GM12878 (cell line): ENCODE measurements around the gene SUGCT. TPM values are rescaled to one million over a fixed set of nuclear protein-coding genes. Genes with fewer than 3 reads are reported as not detected.

Experiments
- ATAC-seq: fragments of 200-7000 bp; cut with Tn5 transposase; 3 replicates; pipeline ENCODE4 v1.9.1; 2020; ENCODE audit warnings: mild to moderate bottlenecking, moderate library complexity
- BruUV-seq: library from RNA; stranded (reverse); fragments of 400-500 nt; replicated peaks from 2 replicates; lab custom pipeline; 2021; lab: Mats Ljungman, UMichigan
- CTCF ChIA-PET: fragments of 300-600 bp; sonication (Branson Sonifier 250); formaldehyde crosslinking; extraction: SDS; loops from one replicate; lab custom pipeline; 2021; ENCODE audit warnings: inconsistent platforms; lab: Yijun Ruan, JAX
- POLR2A ChIA-PET: fragments of 350-600 bp; formaldehyde crosslinking; extraction: SDS; loops from one replicate; lab custom pipeline; 2021; ENCODE audit warnings: inconsistent platforms; lab: Charles Lee
- RAD21 ChIA-PET: fragments of 300-600 bp; sonication (Branson Sonifier 250); formaldehyde crosslinking; loops from one replicate; lab custom pipeline; 2023; ENCODE audit warnings: antibody characterized with exemption; ENCODE audit not compliant: unreplicated experiment; lab: Charles Lee
- SMC1A ChIA-PET: fragments of 300-600 bp; sonication (Branson Sonifier 250); formaldehyde crosslinking; loops from one replicate; lab custom pipeline; 2023; ENCODE audit not compliant: unreplicated experiment, uncharacterized antibody; lab: Charles Lee
- DNase-seq: peaks from one replicate; pipeline ENCODE4 v3.0.0-alpha.2; 2011; ENCODE audit warnings: low read depth, low spot score
- FAIRE-seq: peaks from 3 replicates; lab custom pipeline; 2011; peaks lifted over from hg19 to GRCh38; lab: Jason Lieb, UNC
- H2AFZ ChIP-seq: 2 replicates; pipeline ENCODE4 v1.6.0; 2011; ENCODE audit warnings: low read depth, low read length, control low read depth; ENCODE audit not compliant: control insufficient read depth
- H3K27ac ChIP-seq: 2 replicates; pipeline ENCODE4 v1.5.1; 2011; ENCODE audit warnings: control low read depth; ENCODE audit not compliant: control insufficient read depth, insufficient read depth
- H3K27me3 ChIP-seq, 2 experiments: replicated peaks in 1 of 2; 2 replicates each; pipeline versions ENCODE4 v1.6.0 to v1.6.1; 2011; ENCODE audit warnings: low read length in 1 of 2; ENCODE audit not compliant: control insufficient read depth in 2 of 2, insufficient read depth in 2 of 2
- H3K36me3 ChIP-seq, 2 experiments: 2 replicates each; pipeline ENCODE4 v1.5.1; 2011; ENCODE audit warnings: low read length in 1 of 2; ENCODE audit not compliant: control insufficient read depth in 2 of 2, insufficient read depth in 2 of 2
- H3K4me1 ChIP-seq: 2 replicates; pipeline ENCODE4 v1.6.1; 2011; ENCODE audit warnings: mild to moderate bottlenecking, low read length, moderate library complexity, mixed read lengths; ENCODE audit not compliant: control insufficient read depth, insufficient read depth
- H3K4me2 ChIP-seq: 2 replicates; pipeline ENCODE4 v1.6.0; 2011; ENCODE audit warnings: control low read depth; ENCODE audit not compliant: control insufficient read depth, insufficient read depth
- H3K4me3 ChIP-seq: fragments of 200-600 bp; sonication (generic); 2 replicates; pipeline ENCODE4 v1.5.1; 2016
- H3K79me2 ChIP-seq: 2 replicates; pipeline ENCODE4 v1.6.0; 2011; ENCODE audit warnings: low read length; ENCODE audit not compliant: control insufficient read depth, insufficient read depth
- H3K9ac ChIP-seq: 2 replicates; pipeline ENCODE4 v1.8.0; 2011; ENCODE audit warnings: low read length, control low read depth, mixed read lengths; ENCODE audit not compliant: control insufficient read depth, insufficient read depth
- H3K9me3 ChIP-seq: replicated peaks from 3 replicates; pipeline ENCODE4 v1.5.1; 2011; ENCODE audit warnings: mild to moderate bottlenecking, low read length; ENCODE audit not compliant: control insufficient read depth, insufficient read depth
- H4K20me1 ChIP-seq: 2 replicates; pipeline ENCODE4 v1.6.0; 2011; ENCODE audit not compliant: control insufficient read depth, insufficient read depth
- ATF7 ChIP-seq: fragments of 450-650 bp; IDR thresholded peaks from 2 replicates; pipeline ENCODE4 v1.6.1; 2016; ENCODE audit warnings: low read depth, mild to moderate bottlenecking
- BRCA1 ChIP-seq: IDR thresholded peaks from 2 replicates; pipeline ENCODE4 v1.6.1; 2011; ENCODE audit warnings: low read depth, low read length, improper control_type of control experiment
- EGR1 ChIP-seq, 2 experiments: IDR thresholded peaks; 1 replicate in 1 of 2; 2 replicates in 1 of 2; pipeline ENCODE4 v1.6.1; 2011 to 2012; ENCODE audit warnings: low read depth in 2 of 2, low read length in 2 of 2, borderline replicate concordance in 1 of 2, mild to moderate bottlenecking in 1 of 2, moderate library complexity in 1 of 2
- KLF5 ChIP-seq: fragments of 450-650 bp; IDR thresholded peaks from 2 replicates; pipeline ENCODE4 v1.6.1; 2014; ENCODE audit warnings: mild to moderate bottlenecking; ENCODE audit not compliant: partially characterized antibody
- MYC ChIP-seq: IDR thresholded peaks from 2 replicates; pipeline ENCODE4 v1.6.1; 2011; ENCODE audit warnings: mild to moderate bottlenecking, low read length, moderate library complexity, inconsistent platforms; ENCODE audit not compliant: insufficient read depth, insufficient replicate concordance, insufficient read length, severe bottlenecking
- NFYA ChIP-seq: IDR thresholded peaks from 2 replicates; pipeline ENCODE4 v1.6.1; 2011; ENCODE audit warnings: low read depth, mild to moderate bottlenecking, low read length, improper control_type of control experiment, borderline replicate concordance
- NRF1 ChIP-seq: conservative IDR thresholded peaks from 2 replicates; pipeline ENCODE4 v1.6.1; 2011; ENCODE audit warnings: mild to moderate bottlenecking, low read depth, low read length, improper control_type of control experiment
- POLR2A ChIP-seq: IDR thresholded peaks from 2 replicates; pipeline ENCODE4 v1.6.1; 2011; ENCODE audit warnings: low read depth, mild to moderate bottlenecking, low read length
- RELA ChIP-seq: fragments of 450-650 bp; IDR thresholded peaks from 2 replicates; pipeline ENCODE4 v1.8.0; 2014; ENCODE audit warnings: borderline replicate concordance; ENCODE audit not compliant: partially characterized antibody
- RUNX3 ChIP-seq: IDR thresholded peaks from 2 replicates; pipeline ENCODE4 v1.6.1; 2012; ENCODE audit warnings: low read length, inconsistent platforms
- SUZ12 ChIP-seq: fragments of 200-600 bp; sonication (generic); IDR thresholded peaks from one replicate; pipeline ENCODE4 v1.6.1; 2018; ENCODE audit warnings: antibody characterized with exemption, mild to moderate bottlenecking; ENCODE audit not compliant: unreplicated experiment
- YY1 ChIP-seq: IDR thresholded peaks from 2 replicates; pipeline ENCODE4 v1.6.1; 2011; ENCODE audit warnings: low read depth, mild to moderate bottlenecking, low read length
- ZZZ3 ChIP-seq: IDR thresholded peaks from 2 replicates; pipeline ENCODE4 v1.6.1; 2011; ENCODE audit warnings: low read depth; ENCODE audit not compliant: control insufficient read depth, insufficient read length
- WGBS: methylation state at CpG from one replicate; pipeline ENCODE4 v1.1.6; 2016; ENCODE audit warnings: low lambda C conversion rate; ENCODE audit not compliant: insufficient replicate concordance, insufficient coverage; ENCODE audit errors: missing lambda C conversion rate; 5-methylcytosine and 5-hydroxymethylcytosine counted together
- in situ Hi-C: fragments of 300-500 bp; cut with MboI; formaldehyde crosslinking; loops from 9 replicates; pipeline ENCODE4 v1.14.3; 2018; ENCODE audit warnings: mixed read lengths
- intact Hi-C: fragments of 100-400 bp; cut with micrococcal nuclease; formaldehyde crosslinking; loops from one replicate; pipeline ENCODE4 v1.14.2; 2022; ENCODE audit not compliant: unreplicated experiment
- polyA plus RNA-seq, 11 experiments: library from polyadenylated mRNA; depleted of rRNA in 4 of 11; unstranded in 6 of 11; stranded (reverse) in 5 of 11; fragments of >200 nt; fragmentation: Nextera tagmentation in 4 of 11; fragmentation: Illumina TruSeq in 1 of 11; extraction: Ambion mirVana in 4 of 11; extraction: Trizol in 1 of 11; gene quantifications; 1 replicate in 1 of 11; 2 replicates in 10 of 11; pipeline versions ENCODE4 v1.2.1 to v1.2.3, GENCODE V29; 2011 to 2016; ENCODE audit warnings: inconsistent platforms in 2 of 11, missing spikeins in 2 of 11, low read depth in 1 of 11
- total RNA-seq, 4 experiments: library from RNA; depleted of rRNA in 3 of 4; stranded (reverse); fragments of >200 nt in 3 of 4; fragmentation: Illumina TruSeq in 1 of 4; extraction: Trizol in 1 of 4; gene quantifications; 2 replicates each; pipeline versions ENCODE4 v1.2.1 to v1.2.3, GENCODE V29; 2013 to 2021
- TF ChIP-seq, protein P1 (sequence below): IDR thresholded peaks from 2 replicates; pipeline ENCODE4 v1.6.1; 2012; ENCODE audit warnings: low read depth, low read length, improper control_type of control experiment
- TF ChIP-seq, protein P2 (sequence below): IDR thresholded peaks from 2 replicates; pipeline ENCODE4 v1.6.1; 2012; ENCODE audit warnings: low read length, inconsistent platforms

Gene SUGCT
- total and polyA plus RNA-seq, 10 of the 15 experiments (the other 5 are each of a cell fraction or from before 2014, with no cell fraction given): 0.08 to 1.2 (median 0.67) TPM; not detected in 1

DNA sequence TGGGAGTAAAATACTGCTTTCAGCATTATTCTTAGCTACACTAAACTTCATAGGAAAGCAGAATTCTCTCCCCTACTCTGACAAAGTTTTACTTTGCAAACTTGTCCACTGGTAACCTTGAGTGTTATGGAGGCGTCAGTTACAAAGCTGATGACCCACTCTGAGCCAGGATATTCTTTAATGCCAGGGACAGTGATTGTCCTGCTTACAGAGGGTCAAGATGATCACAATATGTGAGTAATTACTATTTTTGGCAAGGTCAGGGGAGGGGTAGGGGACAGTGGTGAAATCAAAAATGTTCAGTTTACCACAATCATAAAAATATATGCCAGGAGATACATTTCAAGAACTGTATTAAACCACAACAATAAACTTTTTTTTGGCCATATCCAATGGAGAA lies 520.6 kb downstream of the SUGCT start:
- Histone ChIP-seq H3K9me3 (no peaks in the 10 kb centered on the region), H3K27me3 (no peaks in the 10 kb centered on the region), H3K4me1 (no peaks in the 10 kb centered on the region), H3K36me3 (no peaks in the 10 kb centered on the region), H2AFZ (no peak overlapping the region), H3K4me3 (no peak overlapping the region), H3K4me2 (no peak overlapping the region), H3K79me2 (no peaks in the 10 kb centered on the region), H3K27ac (no peak overlapping the region), H4K20me1 (no peaks in the 10 kb centered on the region), H3K9ac (no peak overlapping the region)
- WGBS: 0% methylated on average over 1 of the region's 1 CpG
- SMC1A ChIA-PET: interaction anchor here (0.7 to 1.2 kb wide), 2 partner anchors 38 to 49 kb away, joined by 3 read pairs; no protein-coding TSS in a partner anchor
- in situ Hi-C loops (no loop called here), intact Hi-C loops (no loop called here)
- RAD21 ChIA-PET: no interaction called here
- no peak for TF ChIP-seq ATF7
- TF ChIP-seq, protein P1, sequence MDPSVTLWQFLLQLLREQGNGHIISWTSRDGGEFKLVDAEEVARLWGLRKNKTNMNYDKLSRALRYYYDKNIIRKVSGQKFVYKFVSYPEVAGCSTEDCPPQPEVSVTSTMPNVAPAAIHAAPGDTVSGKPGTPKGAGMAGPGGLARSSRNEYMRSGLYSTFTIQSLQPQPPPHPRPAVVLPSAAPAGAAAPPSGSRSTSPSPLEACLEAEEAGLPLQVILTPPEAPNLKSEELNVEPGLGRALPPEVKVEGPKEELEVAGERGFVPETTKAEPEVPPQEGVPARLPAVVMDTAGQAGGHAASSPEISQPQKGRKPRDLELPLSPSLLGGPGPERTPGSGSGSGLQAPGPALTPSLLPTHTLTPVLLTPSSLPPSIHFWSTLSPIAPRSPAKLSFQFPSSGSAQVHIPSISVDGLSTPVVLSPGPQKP: no peak
- TF ChIP-seq NRF1: no peak
- no peak for TF ChIP-seq ZZZ3
- TF ChIP-seq NFYA: no peak
- no peak for TF ChIP-seq POLR2A
- TF ChIP-seq RELA: no peak
- TF ChIP-seq BRCA1: no peak
- TF ChIP-seq MYC: no peak
- no peak for TF ChIP-seq KLF5
- TF ChIP-seq YY1: no peak
- TF ChIP-seq EGR1 (IDR thresholded peaks at IDR 0.05; ENCODE audit: borderline replicate concordance in 1 of 2, low read depth in 2 of 2, low read length in 2 of 2): no peak
- TF ChIP-seq, protein P2, sequence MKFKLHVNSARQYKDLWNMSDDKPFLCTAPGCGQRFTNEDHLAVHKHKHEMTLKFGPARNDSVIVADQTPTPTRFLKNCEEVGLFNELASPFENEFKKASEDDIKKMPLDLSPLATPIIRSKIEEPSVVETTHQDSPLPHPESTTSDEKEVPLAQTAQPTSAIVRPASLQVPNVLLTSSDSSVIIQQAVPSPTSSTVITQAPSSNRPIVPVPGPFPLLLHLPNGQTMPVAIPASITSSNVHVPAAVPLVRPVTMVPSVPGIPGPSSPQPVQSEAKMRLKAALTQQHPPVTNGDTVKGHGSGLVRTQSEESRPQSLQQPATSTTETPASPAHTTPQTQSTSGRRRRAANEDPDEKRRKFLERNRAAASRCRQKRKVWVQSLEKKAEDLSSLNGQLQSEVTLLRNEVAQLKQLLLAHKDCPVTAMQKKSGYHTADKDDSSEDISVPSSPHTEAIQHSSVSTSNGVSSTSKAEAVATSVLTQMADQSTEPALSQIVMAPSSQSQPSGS: no peak
- no peak for TF ChIP-seq SUZ12
- TF ChIP-seq RUNX3: no peak
- FAIRE-seq (no peak), DNase-seq (no peak), ATAC-seq (no peak)
- POLR2A ChIA-PET: no interaction called here
- CTCF ChIA-PET: no interaction called here
- BruUV-seq: no TSS peak
